GM21723 (cell line): ENCODE measurements around the gene SMIM24.
"Not testable (repeated sequence)": the region's sequence is repeated elsewhere in the genome, so short reads cannot be mapped to it uniquely, and the experiment has no call there.

Experiments
- ATAC-seq: cut with Tn5 transposase; IDR thresholded peaks from one replicate; pipeline ENCODE4 v1.9.1; 2021; ENCODE audit warnings: mild to moderate bottlenecking, moderate library complexity; ENCODE audit not compliant: unreplicated experiment

SMIM24 gene

DNA sequence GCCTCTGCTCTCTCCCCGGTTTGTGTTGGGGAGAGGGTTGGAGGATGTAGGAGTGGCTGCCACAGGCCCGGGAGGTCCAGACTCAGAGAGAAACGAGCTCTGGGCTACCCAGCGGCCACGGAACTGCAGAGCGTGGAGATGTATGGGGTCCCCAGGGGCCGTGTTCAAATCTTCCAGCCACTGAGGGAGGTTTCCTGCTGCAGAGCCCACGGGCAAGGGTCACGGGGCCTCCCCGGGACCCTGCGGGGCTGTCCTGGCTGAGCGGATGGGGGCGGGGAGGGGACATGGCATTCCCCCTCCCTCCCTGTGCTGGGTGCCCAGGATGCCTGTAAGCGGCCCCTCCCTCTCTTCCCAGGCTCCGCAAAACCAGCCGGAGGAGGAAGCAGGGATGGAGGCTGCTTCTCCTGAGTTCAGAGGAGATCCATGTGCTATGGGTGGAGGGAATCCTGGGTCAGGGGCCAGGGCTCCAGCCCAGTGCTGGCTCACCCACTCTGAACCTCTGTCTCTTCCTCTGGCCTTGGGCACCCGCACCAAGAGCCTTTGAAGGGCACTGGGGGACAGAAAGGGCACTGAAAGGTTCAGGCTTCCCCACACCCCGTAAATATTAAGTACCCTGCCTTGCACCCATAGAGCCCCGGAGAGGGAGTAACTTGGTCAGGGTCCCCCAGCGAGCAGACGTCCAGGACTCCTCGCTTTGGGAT, 22.6 kb downstream of the SMIM24 start:
- no peak for ATAC-seq

DNA sequence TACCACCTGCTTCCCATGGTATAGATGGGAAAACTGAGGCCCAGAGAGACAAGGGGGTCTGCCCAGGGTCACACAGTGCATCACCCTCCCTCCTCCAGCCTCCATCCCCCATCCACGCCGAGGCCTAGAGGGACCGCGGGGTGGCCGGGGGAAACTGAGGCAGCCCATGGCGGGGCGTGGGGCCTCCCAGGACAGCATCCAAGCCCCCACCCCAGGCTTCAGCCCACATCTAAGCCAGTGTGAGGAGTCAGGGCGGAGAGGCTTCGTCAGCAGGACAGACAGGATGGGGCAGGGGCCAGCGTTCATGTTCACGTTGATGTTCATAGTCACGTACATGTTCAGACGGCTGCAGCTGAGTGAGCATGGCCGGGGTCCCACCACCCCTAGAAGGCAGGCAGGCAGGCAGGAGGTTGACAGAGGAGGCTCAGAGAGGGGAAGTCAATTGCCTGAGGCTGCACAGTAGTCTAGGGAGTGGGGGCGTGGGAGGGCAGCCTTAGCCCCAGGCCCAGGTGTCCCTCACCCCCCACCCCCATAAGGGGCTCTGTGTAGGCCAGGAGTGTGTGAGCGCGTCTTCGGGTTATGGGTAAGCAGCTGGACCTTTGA, 23.3 kb downstream of the SMIM24 start:
- ATAC-seq: no peak

DNA sequence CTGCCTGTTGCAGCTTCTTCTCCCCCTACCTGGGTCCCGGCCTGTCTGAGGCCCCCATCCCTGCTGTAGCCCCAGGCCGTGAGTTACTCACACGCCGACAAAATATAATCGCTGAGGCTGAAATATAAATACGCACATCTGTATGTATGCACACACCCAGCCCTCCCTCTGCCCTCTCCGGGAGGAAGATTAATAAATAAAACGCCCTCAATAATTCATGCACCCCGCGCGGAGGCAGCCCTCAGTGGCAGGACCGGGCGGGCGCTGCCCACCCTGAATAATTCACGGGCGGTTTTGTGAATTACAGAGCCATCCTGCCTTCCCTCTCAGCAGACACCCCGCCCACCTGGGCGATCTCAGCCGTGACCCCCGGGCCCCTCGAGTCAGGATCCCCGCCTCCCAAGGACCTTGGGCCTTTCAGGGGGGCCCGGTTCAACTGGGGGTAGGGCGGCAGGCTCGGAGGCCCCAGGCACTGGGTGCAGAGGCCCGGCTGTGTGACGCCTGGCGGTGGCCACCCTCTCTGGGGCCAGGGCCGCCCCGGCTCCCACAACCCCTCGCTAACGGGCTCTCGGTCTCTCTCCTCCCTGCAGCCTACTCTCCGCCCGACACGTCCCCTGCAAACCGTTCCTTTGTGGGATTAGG, 24.2 kb downstream of the SMIM24 start:
- ATAC-seq: no peak

DNA sequence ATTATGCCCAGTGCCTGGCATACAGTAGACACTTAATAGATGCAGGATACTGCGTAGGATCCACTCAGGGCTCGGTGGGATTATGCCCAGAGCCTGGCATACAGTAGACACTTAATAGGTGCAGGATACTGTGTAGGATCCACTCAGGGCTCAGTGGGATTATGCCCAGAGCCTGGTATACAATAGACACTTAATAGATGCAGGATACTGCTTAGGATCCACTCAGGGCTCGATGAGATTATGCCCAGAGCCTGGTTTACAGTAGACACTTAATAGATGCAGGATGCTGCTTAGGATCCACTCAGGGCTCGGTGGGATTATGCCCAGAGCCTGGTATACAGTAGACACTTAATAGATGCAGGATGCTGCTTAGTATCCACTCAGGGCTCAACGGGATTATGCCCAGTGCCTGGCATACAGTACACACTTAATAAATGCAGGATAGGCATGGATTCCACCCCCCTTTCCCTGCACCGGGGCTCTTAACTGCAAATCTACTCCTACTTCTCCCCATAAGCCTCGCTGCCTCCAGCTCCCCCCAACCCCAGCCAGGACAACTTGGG, 24.9 kb downstream of the SMIM24 start:
- ATAC-seq: no peak

DNA sequence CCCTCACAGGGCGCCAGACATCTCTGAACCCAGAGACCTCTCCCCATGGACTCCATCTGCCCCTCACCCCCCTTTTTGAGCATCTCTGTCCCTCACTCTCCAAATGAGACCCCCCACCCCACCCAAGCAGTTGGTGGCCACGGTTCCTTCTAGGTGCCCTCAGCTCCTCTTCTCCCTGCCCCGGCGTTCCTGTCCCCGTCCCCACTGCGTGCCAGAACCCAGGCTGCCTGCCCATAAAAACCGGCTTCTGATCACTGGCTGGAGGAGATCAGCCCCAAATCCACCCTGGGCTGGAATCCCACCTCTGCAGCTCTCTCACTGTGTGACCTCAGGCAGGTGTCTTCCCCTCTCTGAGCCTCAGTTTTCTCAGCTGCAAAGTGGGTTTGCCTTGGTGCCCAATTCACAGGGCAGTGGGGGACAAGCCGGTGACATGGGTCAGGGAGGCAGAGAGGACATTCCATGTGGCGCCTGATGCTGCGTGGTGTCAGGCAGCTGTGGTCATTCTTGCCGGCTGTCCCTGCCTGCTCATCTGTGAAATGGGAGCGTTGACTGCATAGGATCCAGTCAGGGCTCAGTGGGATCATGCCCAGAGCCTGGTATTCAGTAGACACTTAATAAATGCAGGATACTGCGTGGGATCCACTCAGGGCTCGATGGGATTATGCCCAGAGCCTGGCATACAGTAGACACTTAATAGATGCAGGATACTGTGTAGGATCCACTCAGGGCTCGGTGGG, 25.5 kb downstream of the SMIM24 start:
- no peak for ATAC-seq

DNA sequence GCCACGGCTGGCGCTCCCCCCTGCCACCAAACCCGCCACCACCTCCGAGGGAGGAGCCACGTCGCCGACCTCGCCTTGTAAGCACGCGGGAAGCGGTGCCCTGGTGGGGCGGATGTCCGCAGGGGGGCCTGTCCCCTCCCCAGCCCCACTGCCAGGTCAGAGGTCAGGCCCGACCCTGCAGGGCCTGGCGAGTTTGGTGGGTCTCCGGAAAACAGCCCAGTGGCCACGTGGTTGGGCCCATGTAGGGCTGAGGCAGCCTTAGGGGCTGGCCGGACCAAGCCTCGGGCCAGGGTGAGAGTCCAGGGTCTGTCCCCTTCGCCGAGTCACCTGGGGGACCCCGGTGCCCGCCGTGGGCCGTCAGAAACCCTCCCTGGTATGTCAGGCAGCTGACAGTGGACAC, 26.5 kb downstream of the SMIM24 start:
- ATAC-seq: no peak

DNA sequence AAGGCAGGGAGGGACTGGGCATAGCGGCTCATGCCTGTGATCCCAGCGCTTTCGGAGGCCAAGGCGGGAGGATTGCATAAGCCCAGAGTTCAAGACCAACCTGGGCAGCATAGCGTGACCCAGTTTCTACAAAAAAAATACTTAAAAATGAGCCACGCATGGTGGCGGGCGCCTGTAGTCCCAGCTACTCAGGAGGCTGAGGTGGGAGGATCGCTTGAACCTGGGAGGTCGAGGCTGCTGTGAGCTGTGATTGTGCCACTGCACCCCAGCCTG, 27.4 kb downstream of the SMIM24 start:
- ATAC-seq: not testable (repeated sequence)

DNA sequence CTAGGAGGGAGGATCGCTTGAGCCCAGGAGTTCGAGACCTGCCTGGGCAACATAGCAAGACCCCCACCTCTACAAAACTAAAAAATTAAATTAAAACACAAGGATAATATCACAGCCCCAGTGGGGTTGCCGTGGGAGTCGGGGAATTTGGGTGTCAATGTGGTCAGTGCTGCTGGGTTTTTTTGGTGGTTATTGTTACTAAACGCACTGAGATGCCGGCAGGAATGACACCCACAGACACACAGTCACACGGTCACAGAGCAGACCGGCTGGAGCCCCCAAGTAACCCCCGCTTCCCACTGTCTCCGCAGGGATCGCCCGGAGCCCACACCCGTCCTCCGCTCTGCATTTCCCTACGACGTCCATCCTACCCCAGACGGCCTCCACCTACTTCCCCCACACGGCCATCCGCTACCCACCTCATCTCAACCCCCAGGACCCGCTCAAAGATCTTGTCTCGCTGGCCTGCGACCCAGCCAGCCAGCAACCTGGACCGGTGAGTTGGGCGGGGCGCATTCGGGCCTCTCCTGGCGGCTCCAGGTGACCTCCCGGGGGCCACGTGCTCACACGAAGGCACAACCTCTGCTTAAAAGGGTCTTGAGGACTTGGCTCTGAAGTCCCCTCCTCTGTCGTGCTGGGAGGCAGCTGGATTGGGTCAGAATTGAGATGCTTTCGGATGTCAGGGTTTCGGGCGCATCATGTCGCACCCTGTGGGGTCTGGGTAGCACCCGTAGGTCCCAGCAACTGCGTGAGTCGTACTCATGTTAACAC, 28.0 kb downstream of the SMIM24 start:
- ATAC-seq: no peak

DNA sequence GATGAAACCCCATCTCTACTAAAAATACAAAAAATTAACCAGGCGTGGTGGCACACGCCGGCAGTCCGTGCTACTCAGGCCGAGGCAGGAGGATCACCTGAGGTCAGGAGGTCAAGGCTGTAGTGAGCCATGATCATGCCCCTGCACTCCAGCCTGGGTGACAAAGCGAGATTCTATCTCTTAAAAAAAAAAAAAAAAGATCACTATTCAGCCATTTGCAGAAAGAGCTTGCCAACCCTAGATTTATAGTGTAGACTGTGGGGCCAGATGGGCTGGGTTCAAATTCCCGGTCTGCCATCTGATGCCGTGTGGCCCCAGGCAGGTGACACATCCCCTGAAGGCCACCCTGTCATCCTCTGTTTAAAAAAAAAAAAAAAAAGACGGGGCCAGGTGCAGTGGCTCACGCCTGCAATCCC, 28.9 kb downstream of the SMIM24 start:
- no peak for ATAC-seq

DNA sequence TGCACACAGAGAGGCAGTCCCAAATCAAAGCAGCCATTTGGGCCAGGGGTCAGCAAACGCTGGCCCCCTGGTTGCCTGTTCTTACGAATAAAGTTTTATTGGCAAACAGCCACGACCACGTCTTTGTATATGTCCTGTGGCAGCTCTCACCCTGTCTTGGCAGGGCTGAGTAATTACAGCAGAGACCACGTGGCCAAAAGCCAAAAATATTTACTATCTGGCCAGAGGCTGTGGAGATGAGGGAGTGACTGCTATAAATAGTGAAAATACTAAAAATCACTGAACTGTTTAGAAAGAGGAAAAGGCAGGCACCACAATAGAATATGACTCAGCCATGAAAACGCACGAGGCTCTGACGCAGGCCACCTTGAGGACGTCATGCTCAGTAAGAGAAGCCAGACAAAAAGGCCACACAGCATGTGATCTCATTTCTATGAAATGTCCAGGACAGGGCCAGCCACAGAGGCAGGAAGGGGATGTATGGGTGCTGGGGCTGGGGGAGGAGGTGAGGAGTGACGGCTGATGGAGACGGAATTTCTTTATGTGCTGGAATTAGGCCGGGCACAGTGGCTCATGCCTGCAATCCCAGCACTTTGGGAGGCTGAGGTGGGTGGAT, 29.4 kb downstream of the SMIM24 start:
- ATAC-seq: no peak

DNA sequence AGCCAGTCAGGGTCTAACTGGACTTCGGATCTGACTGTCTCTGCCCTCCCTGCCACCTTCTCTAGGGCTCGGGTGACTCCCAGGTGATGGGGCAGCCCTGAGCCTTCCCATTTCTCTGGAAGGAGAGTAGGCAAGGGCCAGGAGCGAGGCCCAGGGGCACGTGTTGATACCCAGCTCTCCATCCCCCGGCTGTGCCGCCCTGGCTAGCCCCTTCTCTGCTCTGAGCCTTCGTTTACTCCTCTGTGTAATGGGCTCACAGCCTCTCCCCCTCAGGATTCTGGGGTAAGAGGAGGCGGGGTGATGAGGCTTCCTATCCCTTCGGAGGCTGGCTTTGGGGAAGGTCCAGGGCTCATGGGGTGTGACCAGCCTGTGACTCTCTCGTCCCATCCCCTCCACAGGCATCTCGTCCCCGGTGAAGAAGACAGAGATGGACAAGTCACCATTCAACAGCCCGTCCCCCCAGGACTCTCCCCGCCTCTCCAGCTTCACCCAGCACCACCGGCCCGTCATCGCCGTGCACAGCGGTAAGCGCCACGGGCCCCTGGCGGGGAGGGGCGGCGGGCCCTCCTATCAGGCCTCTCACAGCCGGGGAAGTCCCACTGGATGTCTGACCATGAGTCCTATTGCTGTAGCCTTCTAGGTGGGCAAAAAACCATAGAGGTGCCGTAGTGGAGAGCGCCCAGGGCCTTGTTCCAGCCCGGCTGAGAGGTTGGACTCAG, 31.6 kb downstream of the SMIM24 start:
- ATAC-seq: no peak

DNA sequence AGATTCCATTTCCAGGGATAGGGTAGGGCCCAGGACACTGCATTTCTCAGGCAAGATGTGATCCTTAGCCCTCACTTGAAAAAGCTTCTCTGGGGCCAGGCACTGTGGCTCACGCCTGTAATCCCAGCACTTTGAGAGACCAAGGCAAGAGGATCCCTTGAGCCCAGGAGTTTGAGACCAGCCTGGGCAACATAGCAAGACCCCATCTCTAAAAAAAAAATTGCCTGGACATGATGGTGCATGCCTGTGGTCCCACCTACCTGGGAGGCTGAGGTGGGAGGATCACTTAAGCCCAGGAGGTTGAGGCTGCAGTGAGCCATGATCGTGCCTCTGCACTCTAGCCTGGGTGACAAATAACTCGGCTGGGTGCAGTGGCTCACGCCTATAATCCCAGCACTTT, 33.7 kb downstream of the SMIM24 start:
- ATAC-seq: not testable (repeated sequence)

DNA sequence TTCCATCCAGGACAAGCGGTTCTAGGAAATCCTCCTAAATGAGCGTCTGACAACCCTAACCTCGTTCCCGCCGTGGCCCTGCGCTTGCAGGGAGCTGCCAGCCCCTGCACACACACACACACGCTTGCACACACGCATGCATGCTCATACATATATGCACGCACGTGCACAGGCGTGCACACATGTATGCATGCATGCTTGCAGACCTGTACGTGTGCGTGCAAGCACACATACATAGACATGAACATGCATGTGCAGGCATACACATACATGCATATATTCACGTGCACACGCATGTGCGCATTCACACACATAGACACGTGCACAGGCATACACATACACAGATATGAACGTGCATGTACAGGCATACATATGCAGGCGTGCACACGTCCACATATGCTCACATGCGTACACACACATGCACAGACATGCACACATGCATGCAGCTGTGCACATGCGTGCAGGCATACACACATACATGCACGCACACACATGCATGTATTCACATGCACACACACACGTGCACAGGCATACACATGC, 35.6 kb downstream of the SMIM24 start:
- no peak for ATAC-seq

DNA sequence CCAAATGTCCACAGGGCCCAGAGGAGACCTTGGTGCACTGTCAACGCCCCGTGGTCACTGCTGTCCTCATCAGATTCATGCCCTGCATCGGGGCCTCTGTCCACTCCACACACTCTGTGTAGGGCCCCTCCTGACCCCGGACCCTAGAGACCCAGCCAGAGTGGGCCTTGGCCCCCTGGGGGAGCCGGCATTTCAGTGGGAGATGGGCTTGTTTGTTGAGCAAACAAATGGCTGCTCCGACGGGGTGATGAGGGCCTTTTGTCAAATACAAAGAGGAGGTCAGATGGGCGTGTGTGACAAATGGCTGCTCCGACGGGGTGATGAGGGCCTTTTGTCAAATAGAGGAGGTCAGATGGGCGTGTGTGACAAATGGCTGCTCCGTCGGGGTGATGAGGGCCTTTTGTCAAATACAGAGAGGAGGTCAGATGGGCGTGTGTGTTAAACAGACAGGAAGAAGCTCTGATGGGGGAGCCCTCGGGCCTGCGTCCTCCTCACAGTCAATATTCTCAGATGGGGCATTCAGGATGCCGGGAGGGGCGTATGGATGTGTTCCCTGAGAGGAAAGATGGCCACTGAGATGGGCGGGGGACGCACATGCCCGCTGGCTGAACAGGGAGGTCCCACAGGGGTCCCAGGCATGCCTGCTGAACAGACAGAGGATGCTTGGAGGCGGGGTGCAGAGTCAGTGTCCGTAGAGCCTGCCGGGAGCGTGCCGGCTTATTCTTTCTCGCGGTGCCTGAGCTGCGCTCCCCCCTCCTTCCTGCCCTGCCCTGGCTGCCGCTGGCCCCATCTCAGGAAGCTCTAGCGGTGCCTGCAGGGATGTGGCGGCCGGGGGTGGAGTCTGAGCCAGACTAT, 36.3 kb downstream of the SMIM24 start:
- ATAC-seq: no peak

DNA sequence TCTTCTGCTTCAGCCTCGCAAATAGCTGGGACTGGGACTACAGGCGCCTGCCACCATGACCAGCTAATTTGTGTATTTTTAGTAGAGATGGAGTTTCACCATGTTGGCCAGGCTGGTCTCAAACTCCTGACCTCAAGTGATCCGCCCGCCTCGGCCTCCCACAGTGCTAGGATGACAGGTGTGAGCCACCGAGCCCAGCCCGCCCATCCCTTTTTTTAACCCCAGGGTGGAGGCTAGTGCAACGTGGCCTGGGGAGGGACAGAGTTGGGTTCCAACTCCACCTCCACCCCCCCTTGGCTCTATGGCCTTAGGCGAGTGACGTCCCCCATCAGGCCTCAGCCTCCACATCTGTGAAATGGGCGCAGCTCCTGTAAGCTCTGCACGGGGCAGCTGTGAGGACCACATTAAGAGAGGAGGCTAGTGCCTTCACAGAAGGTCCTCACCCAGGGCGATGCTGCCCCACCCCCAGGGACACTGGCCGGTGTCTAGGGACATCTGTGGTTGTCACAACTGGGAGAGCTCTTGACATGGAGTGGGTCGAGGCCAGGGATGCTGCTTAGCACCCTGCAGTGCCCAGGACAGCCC, 37.7 kb downstream of the SMIM24 start:
- no peak for ATAC-seq

DNA sequence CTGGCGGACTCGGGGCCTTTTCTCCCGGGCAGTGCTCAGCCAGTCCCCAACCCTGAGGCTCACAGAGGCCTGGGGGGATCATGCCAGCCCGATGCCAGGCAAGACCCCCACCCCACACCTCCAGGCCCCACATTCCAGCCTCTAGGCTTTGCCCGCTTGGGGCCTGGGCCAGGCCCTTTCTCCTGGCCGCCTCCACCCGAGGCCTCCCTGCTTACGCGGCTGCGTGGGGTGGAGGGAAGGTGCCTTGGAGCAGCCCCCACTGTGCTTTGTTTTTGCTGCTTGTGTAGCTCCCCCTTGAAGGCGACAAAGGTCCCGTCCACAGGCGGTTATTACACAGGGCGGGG, 38.4 kb downstream of the SMIM24 start:
- no peak for ATAC-seq

DNA sequence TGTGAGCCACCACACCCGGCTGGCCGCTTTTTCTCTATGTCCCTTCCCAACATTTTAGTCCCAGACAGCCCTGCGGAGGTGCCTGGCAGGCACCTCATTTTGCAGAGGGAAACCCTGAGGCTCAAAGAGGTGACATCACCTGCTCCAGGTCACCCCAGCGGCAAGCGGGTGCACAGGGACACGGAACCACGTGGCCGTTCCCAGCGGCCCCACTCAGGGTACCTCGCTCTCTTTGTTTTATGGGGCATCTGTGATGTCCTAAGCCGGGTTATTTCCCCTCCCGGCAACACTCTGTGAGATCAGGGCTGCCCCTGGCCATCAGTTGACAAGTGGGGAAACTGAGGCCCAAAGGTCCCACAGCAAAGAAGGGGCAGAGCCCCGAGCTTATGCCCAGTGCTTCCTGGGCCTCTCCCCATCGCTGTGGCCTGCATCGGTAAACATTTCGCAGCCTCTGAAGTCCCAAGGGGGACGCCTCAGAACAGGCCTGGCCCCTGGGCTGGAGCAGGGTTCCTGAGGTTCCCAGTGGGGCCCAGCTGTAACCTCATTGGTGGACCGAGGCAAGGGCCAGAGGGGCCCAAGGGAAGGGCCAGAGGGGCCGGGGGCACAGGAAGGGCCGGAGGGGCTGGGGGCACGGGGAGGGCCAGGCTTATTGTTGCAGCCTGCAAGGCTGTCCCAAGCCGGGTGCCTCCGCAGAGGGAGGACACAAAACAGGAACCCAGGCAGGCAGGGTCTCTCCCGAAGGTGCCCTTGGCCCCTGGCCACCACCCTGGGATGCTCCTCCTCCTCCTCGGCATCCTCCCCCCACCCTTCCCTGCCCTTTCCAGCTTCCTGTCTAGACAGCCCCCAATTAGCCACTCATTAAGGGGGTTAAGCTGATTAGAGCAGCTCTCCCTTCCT, 39.0 kb downstream of the SMIM24 start:
- no peak for ATAC-seq
